Activated naive CD8-positive, alpha-beta T cell treated with anti-CD3 and anti-CD28 coated beads, Interleukin-2, amount 50 U/mL, for 24 hours (primary cell): ENCODE results near the gene CYS1.
A peak's percentile ranks its signal among the peaks of the same experiment; 100 is the strongest.

Source experiments
- ATAC-seq: fragments of 150-1000 bp; cut with Tn5 transposase; one replicate; pipeline ENCODE4 v1.10.0; 2021
- DNase-seq: peaks from one replicate; pipeline ENCODE4 v3.0.0; 2021
- H3K27ac Mint-ChIP-seq: one replicate; pipeline ENCODE4 v1.8.0; 2021; ENCODE audit warnings: mild to moderate bottlenecking, mixed read lengths
- H3K27me3 Mint-ChIP-seq: one replicate; pipeline ENCODE4 v1.8.0; 2021; ENCODE audit warnings: mixed read lengths
- H3K36me3 Mint-ChIP-seq: one replicate; pipeline ENCODE4 v1.8.0; 2021; ENCODE audit warnings: low read depth, mixed read lengths
- H3K4me1 Mint-ChIP-seq: one replicate; pipeline ENCODE4 v1.8.0; 2021; ENCODE audit warnings: mixed read lengths
- H3K4me3 Mint-ChIP-seq: one replicate; pipeline ENCODE4 v1.8.0; 2021; ENCODE audit warnings: mild to moderate bottlenecking, moderate library complexity, mixed read lengths
- H3K9me3 Mint-ChIP-seq: one replicate; pipeline ENCODE4 v1.8.0; 2021; ENCODE audit warnings: mixed read lengths

Gene CYS1

GRCh38 chr2:10071595-10071994, 8.6 kb downstream of the CYS1 start:
- ATAC-seq (no peak), DNase-seq (no peak)
- Mint-ChIP-seq H3K4me1 (peaks cover 3% of the 10 kb centered on the region), H3K36me3 (no peaks in the 10 kb centered on the region), H3K4me3 (no peak overlapping the region), H3K9me3 (peaks cover 7% of the 10 kb centered on the region), H3K27me3 (peaks cover 36% of the 10 kb centered on the region), H3K27ac (no peak overlapping the region)

- DNase-seq (no peak), ATAC-seq (no peak)
- Mint-ChIP-seq H3K9me3 (peaks cover 7% of the 10 kb centered on the region), H3K4me1 (peaks cover 3% of the 10 kb centered on the region), H3K4me3 (no peak overlapping the region), H3K36me3 (no peaks in the 10 kb centered on the region), H3K27me3 (peaks cover 32% of the 10 kb centered on the region), H3K27ac (no peak overlapping the region)
These were observed 9.0 kb downstream of the CYS1 start for GRCh38 chr2:10071176-10071575.

GRCh38 chr2:10067881-10068280, 12.3 kb downstream of the CYS1 start:
- H3K27me3 Mint-ChIP-seq, result peaks cover 9% of the 10 kb centered on the region
- H3K4me3 Mint-ChIP-seq, result no peak overlapping the region
- H3K9me3 Mint-ChIP-seq, result peaks cover 7% of the 10 kb centered on the region
- DNase-seq (no peak), ATAC-seq (no peak)
- peaks cover 3% of the 10 kb centered on the region for H3K4me1 Mint-ChIP-seq
- no peaks in the 10 kb centered on the region for H3K36me3 Mint-ChIP-seq
- H3K27ac Mint-ChIP-seq, result no peak overlapping the region

- Mint-ChIP-seq H3K27ac (no peak overlapping the region), H3K36me3 (no peaks in the 10 kb centered on the region), H3K27me3 (peaks cover 4% of the 10 kb centered on the region), H3K9me3 (peaks cover 7% of the 10 kb centered on the region), H3K4me3 (no peak overlapping the region), H3K4me1 (no peaks in the 10 kb centered on the region)
- no peak for ATAC-seq
- DNase-seq, result no peak
These were observed 12.9 kb downstream of the CYS1 start for GRCh38 chr2:10067330-10067729.

- Mint-ChIP-seq H3K36me3 (no peaks in the 10 kb centered on the region), H3K9me3 (peaks cover 7% of the 10 kb centered on the region), H3K27me3 (no peaks in the 10 kb centered on the region), H3K4me3 (no peak overlapping the region), H3K27ac (no peak overlapping the region), H3K4me1 (no peaks in the 10 kb centered on the region)
- ATAC-seq, result no peak
- no peak for DNase-seq
These were observed 14.5 kb downstream of the CYS1 start for GRCh38 chr2:10065773-10066055.

- no peaks in the 10 kb centered on the region for H3K27me3 Mint-ChIP-seq
- H3K36me3 Mint-ChIP-seq, result no peaks in the 10 kb centered on the region
- H3K4me3 Mint-ChIP-seq, result no peak overlapping the region
- no peak overlapping the region for H3K27ac Mint-ChIP-seq
- no peaks in the 10 kb centered on the region for H3K4me1 Mint-ChIP-seq
- ATAC-seq (no peak), DNase-seq (no peak)
- peaks cover 7% of the 10 kb centered on the region for H3K9me3 Mint-ChIP-seq
These were observed 15.1 kb downstream of the CYS1 start for GRCh38 chr2:10064932-10065772.

GRCh38 chr2:10063566-10063965, 16.6 kb downstream of the CYS1 start:
- DNase-seq, result no peak

GRCh38 chr2:10062931-10063365, 17.3 kb downstream of the CYS1 start:
- H3K36me3 Mint-ChIP-seq, result no peaks in the 10 kb centered on the region
- DNase-seq (no peak), ATAC-seq (no peak)
- H3K27ac Mint-ChIP-seq, result no peak overlapping the region
- H3K27me3 Mint-ChIP-seq, result no peaks in the 10 kb centered on the region
- peaks cover 5% of the 10 kb centered on the region for H3K9me3 Mint-ChIP-seq
- H3K4me1 Mint-ChIP-seq, result no peaks in the 10 kb centered on the region
- no peak overlapping the region for H3K4me3 Mint-ChIP-seq

More at GRCh38 chr2:10063566-10063965, 16.6 kb downstream of the CYS1 start:
- H3K4me3 Mint-ChIP-seq, result no peak overlapping the region
- no peak for ATAC-seq
- no peaks in the 10 kb centered on the region for H3K27me3 Mint-ChIP-seq
- no peak overlapping the region for H3K27ac Mint-ChIP-seq
- no peaks in the 10 kb centered on the region for H3K36me3 Mint-ChIP-seq
- H3K4me1 Mint-ChIP-seq, result no peaks in the 10 kb centered on the region
- H3K9me3 Mint-ChIP-seq, result peaks cover 7% of the 10 kb centered on the region

- no peak overlapping the region for H3K27ac Mint-ChIP-seq
- ATAC-seq (no peak), DNase-seq (no peak)
- H3K27me3 Mint-ChIP-seq, result peaks cover 1% of the 10 kb centered on the region
- no peaks in the 10 kb centered on the region for H3K9me3 Mint-ChIP-seq
- H3K4me3 Mint-ChIP-seq, result no peak overlapping the region
- no peaks in the 10 kb centered on the region for H3K36me3 Mint-ChIP-seq
- H3K4me1 Mint-ChIP-seq, result peaks cover 6% of the 10 kb centered on the region
These were observed 18.8 kb downstream of the CYS1 start for GRCh38 chr2:10061221-10061925.

- H3K36me3 Mint-ChIP-seq, result no peaks in the 10 kb centered on the region
- H3K9me3 Mint-ChIP-seq, result no peaks in the 10 kb centered on the region
- H3K27me3 Mint-ChIP-seq, result peaks cover 4% of the 10 kb centered on the region
- H3K4me1 Mint-ChIP-seq, result peaks cover 6% of the 10 kb centered on the region
- DNase-seq, result no peak
- no peak overlapping the region for H3K4me3 Mint-ChIP-seq
- no peak overlapping the region for H3K27ac Mint-ChIP-seq
- ATAC-seq, result no peak
These were observed 20.5 kb downstream of the CYS1 start for GRCh38 chr2:10059552-10060335.

GRCh38 chr2:10059016-10059351, 21.2 kb downstream of the CYS1 start:
- ATAC-seq (no peak), DNase-seq (no peak)
- Mint-ChIP-seq H3K4me3 (no peak overlapping the region), H3K4me1 (peaks cover 6% of the 10 kb centered on the region), H3K36me3 (no peaks in the 10 kb centered on the region), H3K27ac (no peak overlapping the region), H3K27me3 (peaks cover 4% of the 10 kb centered on the region), H3K9me3 (no peaks in the 10 kb centered on the region)

GRCh38 chr2:10058251-10059015, 21.8 kb downstream of the CYS1 start:
- Mint-ChIP-seq H3K27me3 (peaks cover 4% of the 10 kb centered on the region), H3K4me3 (no peak overlapping the region), H3K27ac (no peak overlapping the region), H3K9me3 (no peaks in the 10 kb centered on the region), H3K36me3 (no peaks in the 10 kb centered on the region), H3K4me1 (peaks cover 6% of the 10 kb centered on the region)
- DNase-seq, result no peak
- ATAC-seq, result no peak

GRCh38 chr2:10057231-10058107, 22.7 kb downstream of the CYS1 start:
- H3K36me3 Mint-ChIP-seq, result peaks cover 1% of the 10 kb centered on the region
- ATAC-seq (peak; percentile 49), DNase-seq (no peak)
- H3K4me3 Mint-ChIP-seq, result no peak overlapping the region
- no peaks in the 10 kb centered on the region for H3K9me3 Mint-ChIP-seq
- H3K27me3 Mint-ChIP-seq, result peaks cover 4% of the 10 kb centered on the region
- peaks cover 6% of the 10 kb centered on the region for H3K4me1 Mint-ChIP-seq
- no peak overlapping the region for H3K27ac Mint-ChIP-seq
